Neural progenitor cell (in vitro differentiated cells): ENCODE data around the gene ANK3. TPM values are rescaled to one million over a fixed set of nuclear protein-coding genes. Genes with fewer than 3 reads are reported as not detected.

Experiments used
- DNase-seq: peaks from one replicate; pipeline ENCODE4 v3.0.0-alpha.2; 2016; ENCODE audit warnings: low spot score
- H2AFZ ChIP-seq: fragments of 200-600 bp; sonication (generic); replicated peaks from 2 replicates; pipeline ENCODE4 v1.6.1; 2016; ENCODE audit warnings: antibody characterized with exemption
- H3F3A ChIP-seq: fragments of 200-600 bp; sonication (generic); 2 replicates; pipeline ENCODE4 v1.6.1; 2016; ENCODE audit warnings: antibody characterized with exemption, low read depth
- H3K27ac ChIP-seq: fragments of 200-600 bp; sonication (generic); 2 replicates; pipeline ENCODE4 v1.5.1; 2016; ENCODE audit warnings: mild to moderate bottlenecking
- H3K27me3 ChIP-seq: fragments of 200-600 bp; sonication (generic); 2 replicates; pipeline ENCODE4 v1.6.1; 2016; ENCODE audit warnings: mild to moderate bottlenecking, moderate library complexity
- H3K36me3 ChIP-seq: fragments of 200-600 bp; sonication (generic); 2 replicates; pipeline ENCODE4 v1.5.1; 2016
- H3K4me1 ChIP-seq: fragments of 200-600 bp; sonication (generic); 2 replicates; pipeline ENCODE4 v1.6.1; 2016; ENCODE audit warnings: mixed run types
- H3K4me2 ChIP-seq: fragments of 200-600 bp; sonication (generic); 2 replicates; pipeline ENCODE4 v1.6.1; 2016
- H3K4me3 ChIP-seq: fragments of 200-600 bp; sonication (generic); 2 replicates; pipeline ENCODE4 v1.5.1; 2016
- H3K79me2 ChIP-seq: fragments of 200-600 bp; sonication (generic); 2 replicates; pipeline ENCODE4 v1.6.1; 2016; ENCODE audit warnings: low read depth
- H3K9ac ChIP-seq: fragments of 200-600 bp; sonication (generic); 2 replicates; pipeline ENCODE4 v1.6.1; 2016
- H3K9me3 ChIP-seq: fragments of 200-600 bp; sonication (generic); 2 replicates; pipeline ENCODE4 v1.5.1; 2016; ENCODE audit warnings: low read depth
- H4K20me1 ChIP-seq: fragments of 200-600 bp; sonication (generic); 2 replicates; pipeline ENCODE4 v1.6.1; 2016; ENCODE audit warnings: low read depth
- H3K27ac Mint-ChIP-seq: 3 replicates; pipeline ENCODE4 v1.8.0; 2021; ENCODE audit warnings: mixed read lengths
- H3K27me3 Mint-ChIP-seq: 2 replicates; pipeline ENCODE4 v1.8.0; 2022; ENCODE audit warnings: low read depth, mild to moderate bottlenecking, inconsistent platforms, moderate library complexity, mixed read lengths; ENCODE audit not compliant: insufficient read depth
- H3K36me3 Mint-ChIP-seq: 3 replicates; pipeline ENCODE4 v1.8.0; 2021; ENCODE audit warnings: mixed read lengths
- H3K4me1 Mint-ChIP-seq: 3 replicates; pipeline ENCODE4 v1.8.0; 2021; ENCODE audit warnings: mixed read lengths
- H3K4me3 Mint-ChIP-seq: 3 replicates; pipeline ENCODE4 v1.8.0; 2021; ENCODE audit warnings: mild to moderate bottlenecking, moderate library complexity, mixed read lengths
- H3K9me3 Mint-ChIP-seq: 3 replicates; pipeline ENCODE4 v1.8.0; 2020; ENCODE audit warnings: mixed read lengths
- EZH2 ChIP-seq: fragments of 200-600 bp; sonication (generic); IDR thresholded peaks from 2 replicates; pipeline ENCODE4 v1.6.1; 2017; ENCODE audit warnings: antibody characterized with exemption, mild to moderate bottlenecking, moderate library complexity
- EZH2phosphoT487 ChIP-seq: fragments of 200-600 bp; sonication (generic); IDR thresholded peaks from 2 replicates; pipeline ENCODE4 v1.6.1; 2017; ENCODE audit warnings: antibody characterized with exemption
- total RNA-seq: library from RNA; depleted of rRNA; stranded (reverse); fragments of >200 nt; gene quantifications from 2 replicates; pipeline ENCODE4 v1.2.3, GENCODE V29; 2015; ENCODE audit warnings: low replicate concordance
- TF ChIP-seq, protein P1 (sequence below): fragments of 200-600 bp; sonication (generic); IDR thresholded peaks from 2 replicates; pipeline ENCODE4 v1.5.1; 2017; ENCODE audit warnings: antibody characterized with exemption, mild to moderate bottlenecking

ANK3 gene
- total RNA-seq, 1 donor from 2014 or later, result 54.1 TPM

DNA sequence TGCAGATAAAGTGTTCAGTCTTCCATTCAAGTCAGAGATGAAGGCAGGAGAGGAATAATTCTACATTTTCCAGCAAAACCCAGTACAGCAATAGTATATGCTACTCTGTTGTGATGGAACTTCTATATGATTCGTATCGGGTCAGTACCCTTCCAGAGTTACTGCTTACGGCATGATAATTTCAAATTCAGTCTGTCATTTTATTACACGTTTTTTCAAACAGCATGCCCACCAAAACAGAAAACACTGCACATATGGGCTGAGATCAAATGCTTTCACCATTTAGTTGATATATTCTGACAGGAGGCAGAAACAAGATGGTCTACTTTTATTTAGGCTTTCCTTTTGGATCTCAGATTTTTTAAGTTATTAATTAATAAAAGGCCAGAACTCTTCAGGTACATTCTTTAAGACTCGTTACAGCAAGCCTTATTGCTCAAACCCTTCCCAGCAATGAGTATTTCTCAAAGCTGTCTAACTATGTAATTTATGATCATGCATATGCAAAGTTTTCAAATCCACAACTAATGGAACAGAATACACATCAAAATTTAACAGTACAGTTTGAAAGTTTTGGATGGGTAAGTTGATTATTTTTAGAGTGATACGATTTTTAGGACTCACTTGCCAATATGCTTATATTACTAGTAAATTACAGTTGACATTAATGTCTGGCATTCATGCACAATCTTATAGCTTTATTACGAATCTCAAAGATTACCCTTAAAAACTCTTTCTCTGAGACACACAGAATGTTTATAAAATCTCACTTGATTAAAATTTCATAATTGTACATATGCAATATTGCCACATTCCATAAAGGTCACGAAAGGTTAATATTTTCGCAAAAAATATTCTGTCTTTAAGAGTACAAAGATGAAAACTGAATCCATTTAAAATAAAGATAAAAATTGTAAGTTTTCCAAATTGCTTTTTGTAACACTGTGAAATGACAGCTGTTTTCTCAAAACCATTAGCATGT lies 91.0 kb downstream of the ANK3 start:
- peaks cover 9% of the 10 kb centered on the region for H3K4me1 ChIP-seq
- H4K20me1 ChIP-seq, result no peaks in the 10 kb centered on the region
- no peak overlapping the region for H2AFZ ChIP-seq
- H3F3A ChIP-seq, result no peaks in the 10 kb centered on the region
- DNase-seq, result no peak
- no peaks in the 10 kb centered on the region for H3K9me3 ChIP-seq
- peaks cover 17% of the 10 kb centered on the region for H3K4me1 Mint-ChIP-seq
- H3K27me3 Mint-ChIP-seq, result peaks cover 2% of the 10 kb centered on the region
- no peak overlapping the region for H3K4me3 Mint-ChIP-seq
- no peaks in the 10 kb centered on the region for H3K36me3 Mint-ChIP-seq
- no peak overlapping the region for H3K27ac ChIP-seq
- no peaks in the 10 kb centered on the region for H3K79me2 ChIP-seq
- H3K27ac Mint-ChIP-seq, result no peak overlapping the region
- H3K36me3 ChIP-seq, result no peaks in the 10 kb centered on the region
- H3K4me3 ChIP-seq, result no peak overlapping the region
- H3K4me2 ChIP-seq, result no peak overlapping the region
- H3K9me3 Mint-ChIP-seq, result no peaks in the 10 kb centered on the region
- no peak overlapping the region for H3K9ac ChIP-seq
- no peaks in the 10 kb centered on the region for H3K27me3 ChIP-seq
- TF ChIP-seq EZH2 (no peak), EZH2phosphoT487 (no peak)
- TF ChIP-seq, protein P1, sequence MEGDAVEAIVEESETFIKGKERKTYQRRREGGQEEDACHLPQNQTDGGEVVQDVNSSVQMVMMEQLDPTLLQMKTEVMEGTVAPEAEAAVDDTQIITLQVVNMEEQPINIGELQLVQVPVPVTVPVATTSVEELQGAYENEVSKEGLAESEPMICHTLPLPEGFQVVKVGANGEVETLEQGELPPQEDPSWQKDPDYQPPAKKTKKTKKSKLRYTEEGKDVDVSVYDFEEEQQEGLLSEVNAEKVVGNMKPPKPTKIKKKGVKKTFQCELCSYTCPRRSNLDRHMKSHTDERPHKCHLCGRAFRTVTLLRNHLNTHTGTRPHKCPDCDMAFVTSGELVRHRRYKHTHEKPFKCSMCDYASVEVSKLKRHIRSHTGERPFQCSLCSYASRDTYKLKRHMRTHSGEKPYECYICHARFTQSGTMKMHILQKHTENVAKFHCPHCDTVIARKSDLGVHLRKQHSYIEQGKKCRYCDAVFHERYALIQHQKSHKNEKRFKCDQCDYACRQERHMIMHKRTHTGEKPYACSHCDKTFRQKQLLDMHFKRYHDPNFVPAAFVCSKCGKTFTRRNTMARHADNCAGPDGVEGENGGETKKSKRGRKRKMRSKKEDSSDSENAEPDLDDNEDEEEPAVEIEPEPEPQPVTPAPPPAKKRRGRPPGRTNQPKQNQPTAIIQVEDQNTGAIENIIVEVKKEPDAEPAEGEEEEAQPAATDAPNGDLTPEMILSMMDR, result no peak

DNA sequence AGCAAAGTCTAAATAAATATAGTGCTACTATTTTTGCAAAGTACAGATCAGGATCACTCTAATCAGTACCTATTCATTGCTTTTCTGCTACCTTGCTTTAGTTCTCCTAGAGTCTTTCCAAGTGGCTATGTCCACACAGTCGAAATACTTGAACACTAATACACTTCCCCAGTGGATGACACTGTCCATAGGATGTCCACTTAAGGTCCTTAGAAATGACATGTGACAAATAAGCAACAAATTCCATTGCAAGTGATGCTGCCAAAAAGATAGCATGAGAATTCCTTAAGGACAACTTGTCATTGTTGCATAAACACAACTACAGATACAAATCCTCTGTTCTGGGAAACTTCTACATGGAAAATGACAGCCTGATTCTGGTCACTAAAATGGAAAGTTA lies 93.6 kb downstream of the ANK3 start:
- Histone ChIP-seq H3K4me3 (no peak overlapping the region), H3K4me2 (no peak overlapping the region), H3K27ac (no peak overlapping the region), H4K20me1 (no peaks in the 10 kb centered on the region), H3K27me3 (no peaks in the 10 kb centered on the region), H3K36me3 (no peaks in the 10 kb centered on the region), H3F3A (no peaks in the 10 kb centered on the region), H2AFZ (no peak overlapping the region), H3K4me1 (peaks cover 9% of the 10 kb centered on the region), H3K79me2 (no peaks in the 10 kb centered on the region), H3K9me3 (no peaks in the 10 kb centered on the region), H3K9ac (no peak overlapping the region)
- no peak overlapping the region for H3K4me3 Mint-ChIP-seq
- H3K36me3 Mint-ChIP-seq, result no peaks in the 10 kb centered on the region
- no peaks in the 10 kb centered on the region for H3K9me3 Mint-ChIP-seq
- DNase-seq, result no peak
- H3K4me1 Mint-ChIP-seq, result peaks cover 28% of the 10 kb centered on the region
- no peak overlapping the region for H3K27ac Mint-ChIP-seq
- TF ChIP-seq, protein P1, result no peak
- peaks cover 2% of the 10 kb centered on the region for H3K27me3 Mint-ChIP-seq

DNA sequence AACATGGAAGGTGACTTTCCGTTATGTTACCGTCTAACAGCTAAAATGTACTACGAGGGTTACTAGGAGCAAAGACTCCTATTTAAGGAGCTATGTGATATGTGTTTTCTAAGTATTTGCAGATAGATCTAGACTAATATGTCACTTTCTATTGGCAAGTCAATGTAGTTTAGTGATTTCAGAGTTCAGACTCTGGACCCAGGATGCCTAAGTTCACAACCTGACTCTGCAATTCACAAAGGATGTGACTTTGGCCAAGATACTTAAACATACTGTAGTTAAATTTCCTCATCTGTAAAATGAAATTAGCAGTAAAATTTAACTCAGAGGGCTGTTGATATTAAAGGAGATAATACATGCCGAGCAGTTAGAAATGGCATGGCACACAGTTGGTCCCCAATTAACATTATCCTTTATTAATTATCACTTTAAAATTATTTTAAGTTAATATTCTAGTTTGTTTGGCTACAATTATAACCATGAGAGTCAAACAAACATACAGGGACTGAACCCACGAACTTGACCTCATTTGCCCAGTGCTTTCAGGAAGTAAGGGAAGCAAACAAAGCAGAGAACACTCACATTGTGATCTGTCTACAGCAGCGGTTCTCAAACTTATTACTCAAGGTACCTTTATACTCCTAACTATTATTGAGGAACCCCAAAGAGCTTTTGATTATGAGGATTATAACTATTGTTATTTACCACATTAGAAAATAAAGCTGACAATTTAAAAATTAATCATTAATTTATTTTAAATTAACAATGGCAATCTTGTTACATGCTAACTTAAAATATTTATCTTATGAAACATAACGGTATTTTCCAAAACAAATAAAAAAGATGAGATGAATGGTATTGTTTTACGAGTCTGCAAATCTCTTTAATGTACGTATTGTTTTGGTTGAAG lies 94.4 kb downstream of the ANK3 start:
- Histone ChIP-seq H3K27me3 (no peaks in the 10 kb centered on the region), H3K9me3 (no peaks in the 10 kb centered on the region)
- H3K27ac Mint-ChIP-seq, result no peak overlapping the region

More for the DNA sequence above, 94.4 kb downstream of the ANK3 start:
- Histone ChIP-seq H3K4me2 (no peak overlapping the region), H3K36me3 (no peaks in the 10 kb centered on the region), H4K20me1 (no peaks in the 10 kb centered on the region), H3F3A (no peaks in the 10 kb centered on the region), H3K27ac (no peak overlapping the region), H3K4me1 (peaks cover 14% of the 10 kb centered on the region), H2AFZ (no peak overlapping the region), H3K4me3 (no peak overlapping the region), H3K79me2 (no peaks in the 10 kb centered on the region), H3K9ac (no peak overlapping the region)
- no peak for DNase-seq
- Mint-ChIP-seq H3K36me3 (no peaks in the 10 kb centered on the region), H3K9me3 (no peaks in the 10 kb centered on the region), H3K4me1 (peaks cover 30% of the 10 kb centered on the region), H3K4me3 (no peak overlapping the region), H3K27me3 (peaks cover 2% of the 10 kb centered on the region)
- TF ChIP-seq EZH2phosphoT487, result no peak
- TF ChIP-seq, protein P1, result no peak
- TF ChIP-seq EZH2, result no peak
